AML-193 (cell line): Measurements from ENCODE around the gene SLC19A1.
"Not testable (repeated sequence)": the region's sequence is repeated elsewhere in the genome, so short reads cannot be mapped to it uniquely, and the experiment has no call there.

Experiments used
- DNase-seq, 2 experiments: peaks; one replicate each; lab custom pipeline; 2025; lab: John Stamatoyannopoulos, UW

The SLC19A1 gene

DNA sequence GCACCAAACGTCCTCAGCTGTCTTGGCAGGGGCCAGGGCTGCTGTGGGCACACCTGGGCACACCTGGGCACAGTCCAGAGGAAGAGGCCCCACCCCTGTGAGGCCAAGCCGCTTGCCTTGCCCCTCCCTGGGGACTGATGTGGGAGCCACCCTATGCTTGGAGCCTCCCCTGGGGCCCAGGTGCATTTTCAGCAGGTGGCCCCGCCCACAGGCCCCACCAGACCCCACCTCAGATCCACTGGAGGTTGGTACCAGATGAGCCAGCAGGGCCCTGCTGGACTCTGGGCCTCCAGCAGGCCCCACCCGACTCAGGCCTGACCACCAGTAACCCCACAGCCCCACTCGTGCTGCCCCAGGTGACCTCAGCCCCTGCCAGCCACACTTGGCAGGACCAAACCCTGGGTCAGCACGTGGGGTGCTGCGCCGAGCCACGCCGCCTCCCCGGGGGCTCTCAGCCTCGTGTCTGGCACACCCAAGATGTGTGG is 8.8 kb downstream of the SLC19A1 start:
- no peak for DNase-seq

GRCh38 chr21:45532826-45533360 is 9.3 kb downstream of the SLC19A1 start:
- peak in 1 of 2 experiments; percentile 15 for DNase-seq

GRCh38 chr21:45531393-45532215 is 10.6 kb downstream of the SLC19A1 start:
- no peak for DNase-seq

GRCh38 chr21:45531114-45531392 is 11.2 kb downstream of the SLC19A1 start:
- DNase-seq, result not testable (repeated sequence)

GRCh38 chr21:45530423-45531113 is 11.7 kb downstream of the SLC19A1 start:
- no peak for DNase-seq

GRCh38 chr21:45529785-45530422 is 12.3 kb downstream of the SLC19A1 start:
- DNase-seq, result no peak

GRCh38 chr21:45528981-45529784 is 13.1 kb downstream of the SLC19A1 start:
- no peak for DNase-seq

- DNase-seq, result no peak
Measured at GRCh38 chr21:45528028-45528705, 14.1 kb downstream of the SLC19A1 start.

DNA sequence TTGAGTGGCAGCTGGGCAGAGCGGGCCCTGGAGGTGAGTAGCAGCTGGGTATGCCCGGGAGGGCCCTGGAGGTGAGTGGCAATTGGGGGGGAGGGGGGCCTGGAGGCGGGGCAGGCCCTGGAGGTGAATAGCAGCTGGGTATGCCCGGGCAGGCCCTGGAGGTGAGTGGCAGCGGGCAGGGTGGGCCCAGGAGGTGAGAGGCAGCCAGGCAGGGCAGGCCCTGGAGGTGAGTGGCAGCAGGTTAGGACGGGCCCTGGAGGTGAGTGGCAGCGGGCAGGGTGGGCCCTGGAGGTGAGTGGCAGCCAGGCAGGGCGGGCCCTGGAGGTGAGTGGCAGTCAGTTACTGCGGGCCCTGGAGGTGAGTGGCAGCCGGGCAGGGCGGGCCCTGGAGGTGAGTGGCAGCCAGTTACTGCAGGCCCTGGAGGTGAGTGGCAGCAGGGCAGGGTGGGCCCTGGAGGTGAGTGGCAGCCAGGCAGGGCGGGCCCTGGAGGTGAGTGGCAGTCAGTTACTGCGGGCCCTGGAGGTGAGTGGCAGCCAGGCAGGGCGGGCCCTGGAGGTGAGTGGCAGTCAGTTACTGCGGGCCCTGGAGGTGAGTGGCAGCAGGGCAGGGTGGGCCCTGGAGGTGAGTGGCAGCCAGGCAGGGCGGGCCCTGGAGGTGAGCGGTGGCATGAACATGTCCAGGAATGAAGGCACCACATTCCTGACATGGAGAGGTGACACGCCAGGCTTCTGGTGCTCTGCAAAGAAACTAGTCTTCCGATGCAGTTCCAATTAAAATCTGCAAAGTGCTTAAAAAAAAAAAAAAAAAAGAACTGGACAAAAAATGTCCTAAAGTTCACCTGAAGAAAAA is 14.9 kb downstream of the SLC19A1 start:
- not testable (repeated sequence) for DNase-seq

DNA sequence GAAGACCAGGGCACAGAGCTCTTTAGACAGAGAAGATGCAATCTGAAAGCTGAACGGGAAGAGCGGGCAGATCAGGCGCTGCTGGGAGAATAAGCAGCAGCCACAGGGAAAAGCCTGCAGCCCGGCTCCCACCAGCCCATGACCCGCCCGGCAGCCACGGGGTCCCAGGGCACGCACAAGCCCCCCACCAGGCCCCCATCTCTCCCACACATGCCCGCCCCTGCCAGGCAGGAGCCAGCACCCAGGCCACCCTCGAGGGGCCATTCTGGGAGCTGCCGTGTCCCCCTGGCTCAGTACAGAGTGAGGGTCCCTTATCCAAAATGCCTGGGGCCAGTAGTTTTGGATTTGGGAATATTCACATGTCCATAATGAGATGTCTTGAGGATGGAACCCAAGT is 16.3 kb downstream of the SLC19A1 start:
- DNase-seq, result no peak

DNA sequence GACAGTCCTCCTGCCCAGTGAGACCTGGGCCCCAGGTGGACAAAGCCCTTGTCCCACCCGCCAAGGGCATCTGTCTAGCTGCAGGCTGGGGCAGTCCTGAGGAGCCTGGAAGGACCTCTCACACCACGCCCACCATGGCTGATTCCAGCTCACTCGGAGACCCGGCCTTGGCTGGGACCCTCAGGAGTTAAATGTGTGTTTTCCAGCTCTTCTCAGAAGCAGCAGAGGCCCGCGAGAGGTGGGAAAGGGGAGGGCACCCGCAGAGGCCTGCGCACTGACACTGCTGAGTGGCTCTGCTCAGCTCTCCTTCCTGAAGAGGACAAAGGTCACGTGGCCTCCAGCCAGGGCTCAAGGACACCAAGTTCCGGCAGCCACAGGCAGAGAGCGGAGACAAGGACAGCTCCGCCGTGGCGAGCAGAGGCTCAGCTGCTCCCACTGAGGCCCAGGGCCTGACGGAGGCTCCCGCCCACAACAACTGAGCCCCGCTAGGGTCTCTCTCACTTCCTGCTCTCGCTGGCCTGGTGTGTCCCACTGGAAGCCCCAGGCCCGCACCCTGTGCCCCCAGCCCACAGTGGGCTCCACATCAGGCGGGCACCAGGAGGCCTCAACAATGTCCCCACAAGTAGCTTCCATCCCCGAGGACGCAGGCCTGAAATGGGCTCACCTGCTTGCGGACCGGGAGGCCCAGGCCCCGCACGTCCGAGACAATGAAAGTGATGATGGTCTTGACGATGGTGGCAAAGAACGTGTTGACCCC is 16.9 kb downstream of the SLC19A1 start:
- DNase-seq, result no peak

DNA sequence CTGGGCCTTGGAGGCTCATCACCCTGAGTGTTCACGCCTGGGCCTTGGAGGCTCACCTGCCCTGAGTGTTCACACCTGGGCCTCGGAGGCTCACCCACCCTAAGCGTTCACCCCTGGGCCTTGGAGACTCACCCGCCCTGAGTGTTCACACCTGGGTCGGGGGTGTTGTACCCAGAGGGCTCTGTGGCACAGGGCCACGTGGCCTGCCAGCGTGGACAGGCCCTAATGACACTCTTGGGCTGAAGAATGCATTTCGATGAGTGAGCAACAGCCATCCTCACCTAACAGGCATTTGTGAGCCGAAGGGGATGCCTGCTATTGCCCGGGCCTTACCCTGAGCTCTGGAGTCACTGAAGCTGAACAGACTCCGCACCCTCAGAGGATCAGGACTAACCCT is 17.5 kb downstream of the SLC19A1 start:
- no peak for DNase-seq

DNA sequence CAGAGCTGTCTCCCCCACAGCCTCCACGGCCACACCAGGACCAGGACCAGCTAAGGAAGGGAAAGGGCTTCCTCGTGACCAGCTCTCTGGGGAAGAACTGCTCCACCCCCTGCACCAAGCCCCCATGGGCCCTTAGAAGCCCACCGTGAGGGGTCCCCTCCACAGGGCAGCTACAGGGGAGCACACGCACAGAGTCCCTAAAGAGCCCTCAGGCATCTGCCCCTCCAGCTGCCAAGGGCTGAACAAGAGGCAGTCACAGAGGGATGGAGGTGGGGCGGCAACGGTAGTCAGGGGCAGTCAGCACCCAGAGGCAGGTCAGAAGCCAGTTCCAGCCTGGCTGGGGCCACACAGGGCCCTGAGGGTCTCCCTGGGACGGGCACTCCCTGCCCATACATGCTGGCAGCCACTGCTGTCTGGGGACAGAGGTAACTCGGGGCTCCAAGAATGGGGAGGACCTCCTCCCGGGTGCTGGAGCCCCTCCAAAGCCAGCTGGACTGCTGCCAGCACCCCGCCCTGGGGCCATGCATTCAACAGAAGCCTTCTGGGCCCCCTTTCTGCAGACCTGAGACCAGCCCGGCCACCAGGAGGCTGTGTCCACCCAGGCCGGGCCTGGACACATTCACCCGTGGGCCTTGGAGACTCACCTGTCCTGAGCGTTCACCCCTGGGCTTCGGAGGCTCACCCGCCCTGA is 18.7 kb downstream of the SLC19A1 start:
- no peak for DNase-seq

DNA sequence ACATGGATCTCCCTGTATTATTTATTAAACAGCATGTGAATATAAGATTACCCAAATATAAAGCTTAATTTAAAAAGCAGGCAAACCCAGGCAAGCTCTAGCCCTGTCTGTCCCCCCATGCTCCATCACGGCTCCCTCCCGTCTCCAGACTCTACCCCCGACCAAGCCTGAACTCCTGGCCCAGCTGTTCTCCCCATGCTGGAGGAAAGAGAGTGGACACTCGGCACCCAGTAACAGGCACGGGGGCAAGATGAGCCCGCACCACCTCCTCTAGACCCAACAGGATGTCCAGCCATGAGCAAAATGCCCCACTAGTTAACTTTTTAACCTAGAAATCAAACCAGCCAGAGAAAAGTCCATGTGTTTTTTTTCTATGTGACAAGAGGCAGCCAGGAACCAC is 19.3 kb downstream of the SLC19A1 start:
- no peak for DNase-seq

DNA sequence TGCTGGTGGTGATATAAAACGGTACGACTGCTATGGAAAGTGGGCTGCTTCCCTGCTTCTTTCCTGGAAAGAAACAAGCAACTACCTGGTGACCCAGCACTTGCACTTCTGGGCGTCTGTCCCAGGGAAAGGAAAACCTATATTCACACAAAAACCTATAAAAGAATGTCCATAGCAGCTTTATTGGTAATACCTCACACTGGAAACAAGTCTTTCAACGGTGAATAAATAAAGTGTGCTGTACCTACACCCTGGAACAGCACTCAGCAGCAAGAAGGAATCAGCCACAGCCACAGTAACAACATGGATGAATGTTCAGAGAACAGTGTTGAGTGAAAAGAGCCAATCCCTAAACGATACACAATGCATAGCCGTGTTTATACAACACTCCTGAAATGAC is 19.9 kb downstream of the SLC19A1 start:
- DNase-seq, result no peak

DNA sequence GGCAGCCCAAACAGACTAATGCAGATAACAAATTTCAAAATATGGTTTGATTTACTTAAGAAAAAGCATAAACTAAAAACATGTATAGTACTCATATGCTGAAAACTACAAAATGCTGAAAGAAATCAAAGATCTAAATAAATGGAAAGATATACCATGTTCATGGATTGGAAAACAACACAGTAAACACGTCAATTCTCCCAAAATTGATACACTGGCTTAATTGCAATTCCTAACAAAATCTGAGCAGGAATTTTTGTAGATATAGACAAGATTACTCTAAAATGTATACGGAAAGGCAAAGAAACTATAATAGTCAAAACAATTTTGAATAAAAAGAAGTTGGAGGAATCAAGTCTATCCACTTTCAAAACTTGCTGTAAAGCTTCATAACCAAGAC is 21.0 kb downstream of the SLC19A1 start:
- DNase-seq, result no peak

DNA sequence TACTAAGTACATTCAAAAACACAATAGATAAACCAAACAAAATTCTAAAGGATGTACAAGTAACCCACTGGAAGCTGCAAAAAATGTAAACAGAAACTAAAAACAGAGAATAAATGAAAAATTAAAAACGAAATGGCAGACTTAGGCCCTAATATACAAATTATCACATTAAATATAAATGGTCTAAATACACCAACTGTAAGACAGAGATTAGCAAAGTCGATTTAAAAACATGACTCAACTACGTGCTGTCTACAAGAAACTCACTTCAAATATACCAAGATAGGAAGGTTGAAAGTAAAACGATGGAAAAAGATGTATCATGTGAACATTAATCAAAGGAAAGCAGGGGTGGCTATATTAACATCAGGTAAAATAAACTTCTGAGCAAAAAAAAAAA is 23.1 kb downstream of the SLC19A1 start:
- no peak for DNase-seq

DNA sequence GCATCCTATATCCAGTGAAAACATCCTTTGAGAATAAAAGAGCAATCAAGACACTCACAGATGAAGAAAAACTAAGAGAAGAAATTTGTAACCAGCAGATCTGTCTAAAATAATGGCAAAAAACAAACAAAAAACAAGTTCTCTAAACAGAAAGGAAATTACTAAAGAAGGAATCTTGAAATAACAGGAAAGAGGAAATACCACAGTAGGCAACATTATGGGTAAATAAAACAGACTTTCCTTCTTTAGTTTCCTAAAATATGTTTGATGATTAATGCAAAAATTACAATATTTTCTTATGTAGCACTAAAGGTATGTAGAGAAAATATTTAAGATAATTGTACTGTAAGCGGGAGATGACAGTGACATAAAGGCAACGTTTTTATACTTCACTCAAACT is 23.5 kb downstream of the SLC19A1 start:
- DNase-seq, result no peak
